Suprapubic skin (tissue), 3 donors: ENCODE results near the gene IKZF2.

Source experiments
- EP300 ChIP-seq: sonication (generic); formaldehyde crosslinking; IDR thresholded peaks from one replicate; pipeline ENCODE4 v1.6.1; 2017; ENCODE audit warnings: antibody characterized with exemption
- TF ChIP-seq, protein P1 (sequence below), 2 donors: fragments of 200-600 bp in 1 of 2; fragments of 450-650 bp in 1 of 2; sonication (generic) in 1 of 2; IDR thresholded peaks; one replicate each; pipeline ENCODE4 v1.5.1; 2016 to 2019; ENCODE audit warnings: antibody characterized with exemption in 2 of 2, mild to moderate bottlenecking in 1 of 2, moderate library complexity in 1 of 2

DNA sequence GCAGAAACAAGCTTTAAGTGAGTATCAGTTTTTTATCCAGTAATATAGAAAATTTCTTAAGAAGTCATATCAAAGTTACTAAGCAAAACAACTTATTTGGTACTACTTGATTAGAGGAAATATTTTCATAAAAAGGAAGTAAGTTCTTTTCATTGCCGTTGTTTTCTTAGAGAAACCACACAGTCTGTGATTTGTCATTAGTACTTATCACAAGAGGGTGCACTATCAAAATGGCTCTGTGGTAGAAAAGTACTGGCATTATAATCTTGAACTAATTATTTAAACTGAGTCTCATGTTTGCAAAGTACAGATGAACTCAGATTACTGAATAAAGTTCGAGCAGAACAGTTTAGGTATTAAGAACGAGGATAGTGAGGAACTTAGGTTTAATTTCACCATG lies 93.4 kb downstream of the IKZF2 start:
- TF ChIP-seq, protein P1, sequence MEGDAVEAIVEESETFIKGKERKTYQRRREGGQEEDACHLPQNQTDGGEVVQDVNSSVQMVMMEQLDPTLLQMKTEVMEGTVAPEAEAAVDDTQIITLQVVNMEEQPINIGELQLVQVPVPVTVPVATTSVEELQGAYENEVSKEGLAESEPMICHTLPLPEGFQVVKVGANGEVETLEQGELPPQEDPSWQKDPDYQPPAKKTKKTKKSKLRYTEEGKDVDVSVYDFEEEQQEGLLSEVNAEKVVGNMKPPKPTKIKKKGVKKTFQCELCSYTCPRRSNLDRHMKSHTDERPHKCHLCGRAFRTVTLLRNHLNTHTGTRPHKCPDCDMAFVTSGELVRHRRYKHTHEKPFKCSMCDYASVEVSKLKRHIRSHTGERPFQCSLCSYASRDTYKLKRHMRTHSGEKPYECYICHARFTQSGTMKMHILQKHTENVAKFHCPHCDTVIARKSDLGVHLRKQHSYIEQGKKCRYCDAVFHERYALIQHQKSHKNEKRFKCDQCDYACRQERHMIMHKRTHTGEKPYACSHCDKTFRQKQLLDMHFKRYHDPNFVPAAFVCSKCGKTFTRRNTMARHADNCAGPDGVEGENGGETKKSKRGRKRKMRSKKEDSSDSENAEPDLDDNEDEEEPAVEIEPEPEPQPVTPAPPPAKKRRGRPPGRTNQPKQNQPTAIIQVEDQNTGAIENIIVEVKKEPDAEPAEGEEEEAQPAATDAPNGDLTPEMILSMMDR (IDR thresholded peaks at IDR 0.05): no peak
- no peak for TF ChIP-seq EP300
